ENCODE measurements around the gene BRICD5. TPM values are rescaled to one million over a fixed set of nuclear protein-coding genes. Genes with fewer than 3 reads are reported as not detected.
A peak's percentile ranks its signal among the peaks of the same experiment; 100 is the strongest.

The BRICD5 gene
- total and polyA plus RNA-seq, 2 of the 13 experiments (the other 11 are each of a cell fraction or from before 2014, with no cell fraction given), result 1.6 to 5.8 TPM

DNA sequence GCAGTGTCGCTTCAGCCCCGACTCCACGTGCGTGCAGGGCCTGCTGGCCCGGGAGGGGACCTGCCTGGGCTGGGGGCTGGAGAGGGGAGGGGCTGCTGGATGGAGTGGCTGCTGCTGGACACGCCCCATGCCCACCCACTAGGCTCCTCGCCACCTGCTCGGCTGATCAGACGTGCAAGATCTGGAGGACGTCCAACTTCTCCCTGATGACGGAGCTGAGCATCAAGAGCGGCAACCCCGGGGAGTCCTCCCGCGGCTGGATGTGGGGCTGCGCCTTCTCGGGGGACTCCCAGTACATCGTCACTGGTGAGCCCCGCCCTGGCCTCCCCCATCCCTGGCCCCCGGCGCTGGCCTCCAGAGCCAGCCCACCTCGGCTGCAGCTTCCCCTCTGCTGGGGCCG, 2.4 kb downstream of the BRICD5 start (continued):
- TF ChIP-seq, protein P1, sequence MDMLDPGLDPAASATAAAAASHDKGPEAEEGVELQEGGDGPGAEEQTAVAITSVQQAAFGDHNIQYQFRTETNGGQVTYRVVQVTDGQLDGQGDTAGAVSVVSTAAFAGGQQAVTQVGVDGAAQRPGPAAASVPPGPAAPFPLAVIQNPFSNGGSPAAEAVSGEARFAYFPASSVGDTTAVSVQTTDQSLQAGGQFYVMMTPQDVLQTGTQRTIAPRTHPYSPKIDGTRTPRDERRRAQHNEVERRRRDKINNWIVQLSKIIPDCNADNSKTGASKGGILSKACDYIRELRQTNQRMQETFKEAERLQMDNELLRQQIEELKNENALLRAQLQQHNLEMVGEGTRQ (IDR thresholded peaks at IDR 0.05; ENCODE audit: low read depth, low read length), result no peak
- TF ChIP-seq, protein P1 (CRISPR knock-in tag; IDR thresholded peaks at IDR 0.05; ENCODE audit: borderline replicate concordance), result no peak
- no peak for TF ChIP-seq ZNF253 (CRISPR knock-in tag; IDR thresholded peaks at IDR 0.05; ENCODE audit: borderline replicate concordance)

DNA sequence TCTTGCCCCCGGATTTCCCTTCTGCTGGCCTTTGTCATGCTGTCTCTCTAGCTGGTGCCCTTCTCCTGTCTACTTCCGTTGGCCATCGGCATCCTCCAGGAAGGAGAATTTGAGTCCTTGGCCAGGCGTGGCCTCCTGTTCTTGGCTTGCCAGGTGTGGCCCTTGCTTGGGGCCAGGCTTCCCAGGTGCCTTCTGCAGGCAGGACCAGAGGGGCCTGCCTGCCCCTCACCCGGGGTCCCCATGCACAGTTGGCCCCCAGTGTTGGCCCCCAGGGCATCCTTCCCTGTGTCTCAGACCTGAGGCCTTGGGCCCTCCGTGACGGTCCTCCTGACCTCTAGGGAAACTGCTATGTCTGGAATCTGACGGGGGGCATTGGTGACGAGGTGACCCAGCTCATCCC, 2.8 kb downstream of the BRICD5 start:
- in situ Hi-C loops (cut with HindIII; ENCODE audit: extremely low pct_ligation_motif_present, low pct_unique_long_range_greater_than_20kb), result no loop called here
- Histone ChIP-seq H3K9ac (ENCODE audit: insufficient read depth, low read depth, low read length) (no peak overlapping the region), H3K4me2 (ENCODE audit: low read depth, low read length) (no peak overlapping the region), H3K36me3 (replicated peaks in 1 of 2; ENCODE audit: control insufficient read depth in 1 of 2, insufficient read depth in 2 of 2, low read length in 2 of 2) (peaks cover 4 to 19% of the 10 kb centered on the region in 2 experiments; a peak in 4 of 5 replicates), H3K4me3 (replicated peaks in 1 of 3; ENCODE audit: insufficient read depth in 1 of 3, low read depth in 2 of 3, low read length in 3 of 3) (no peak overlapping the region), H3K27ac (ENCODE audit: extremely low read length, insufficient read depth, low read length) (no peak overlapping the region), H2AFZ (ENCODE audit: low read length) (no peak overlapping the region), H4K20me1 (ENCODE audit: insufficient read depth, low read length) (0 out of 2 replicates have a peak, but pooled peaks cover 2% of the 10 kb centered on the region), H3K27me3 (ENCODE audit: control insufficient read depth in 1 of 2, insufficient read depth in 2 of 2, low read length in 2 of 2) (no peaks in the 10 kb centered on the region), H3K9me3 (ENCODE audit: low read length) (no peaks in the 10 kb centered on the region), H3K4me1 (ENCODE audit: insufficient read depth, low read length) (peaks cover 53% of the 10 kb centered on the region), H3K79me2 (ENCODE audit: insufficient read depth, low read length) (peaks cover 12% of the 10 kb centered on the region)
- intact Hi-C loops (cut with micrococcal nuclease; ENCODE audit: unreplicated experiment), result no loop called here
- no peak for FAIRE-seq
- no peak for DNase-seq (ENCODE audit: low spot score)
- ChIA-PET CTCF (ENCODE audit: low intra/inter-chr PET ratio, low total read pairs) (no interaction called here), POLR2A (interaction anchor here (1.2 kb wide), 1 partner anchor 18 kb away, joined by 3 read pairs; no protein-coding TSS in a partner anchor)
- no TSS peak for BruUV-seq (replicated peaks)
- no peak for ATAC-seq
- WGBS (ENCODE audit: low lambda C conversion rate), result 92% methylated on average over 5 of the region's 9 CpGs
- TF ChIP-seq, protein P2, sequence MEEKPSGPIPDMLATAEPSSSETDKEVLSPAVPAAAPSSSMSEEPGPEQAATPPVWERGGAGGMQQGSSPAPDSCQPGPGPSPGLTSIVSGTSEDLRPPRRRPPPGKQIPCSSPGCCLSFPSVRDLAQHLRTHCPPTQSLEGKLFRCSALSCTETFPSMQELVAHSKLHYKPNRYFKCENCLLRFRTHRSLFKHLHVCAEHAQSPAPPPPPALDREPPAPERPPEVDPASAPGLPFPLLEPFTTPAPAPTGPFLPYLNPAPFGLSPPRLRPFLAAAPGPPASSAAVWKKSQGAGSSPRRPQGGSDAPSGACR (CRISPR knock-in tag; IDR thresholded peaks at IDR 0.05), result no peak
- no peak for TF ChIP-seq ZNF781 (CRISPR knock-in tag; IDR thresholded peaks at IDR 0.05; ENCODE audit: borderline replicate concordance, not compliant biosample characterization)
- TF ChIP-seq KAT8 (CRISPR knock-in tag; IDR thresholded peaks at IDR 0.05), result no peak
- TF ChIP-seq ZFX (CRISPR knock-in tag; IDR thresholded peaks at IDR 0.05; ENCODE audit: low read depth), result no peak
- TF ChIP-seq HNRNPLL (IDR thresholded peaks at IDR 0.05; ENCODE audit: low read depth, low read length, poor library complexity, severe bottlenecking), result peak; percentile 6
- TF ChIP-seq THAP11 (CRISPR knock-in tag; IDR thresholded peaks at IDR 0.05), result no peak
- no peak for TF ChIP-seq SNRNP70 (IDR thresholded peaks at IDR 0.05; ENCODE audit: low read depth, low read length)
- TF ChIP-seq FOXM1 (CRISPR knock-in tag; IDR thresholded peaks at IDR 0.05), result no peak
- TF ChIP-seq, protein P3, sequence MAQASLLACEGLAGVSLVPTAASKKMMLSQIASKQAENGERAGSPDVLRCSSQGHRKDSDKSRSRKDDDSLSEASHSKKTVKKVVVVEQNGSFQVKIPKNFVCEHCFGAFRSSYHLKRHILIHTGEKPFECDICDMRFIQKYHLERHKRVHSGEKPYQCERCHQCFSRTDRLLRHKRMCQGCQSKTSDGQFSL (CRISPR knock-in tag; IDR thresholded peaks at IDR 0.05), result no peak
- TF ChIP-seq ZNF816 (CRISPR knock-in tag; IDR thresholded peaks at IDR 0.05; ENCODE audit: borderline replicate concordance), result no peak
- TF ChIP-seq, protein P4, sequence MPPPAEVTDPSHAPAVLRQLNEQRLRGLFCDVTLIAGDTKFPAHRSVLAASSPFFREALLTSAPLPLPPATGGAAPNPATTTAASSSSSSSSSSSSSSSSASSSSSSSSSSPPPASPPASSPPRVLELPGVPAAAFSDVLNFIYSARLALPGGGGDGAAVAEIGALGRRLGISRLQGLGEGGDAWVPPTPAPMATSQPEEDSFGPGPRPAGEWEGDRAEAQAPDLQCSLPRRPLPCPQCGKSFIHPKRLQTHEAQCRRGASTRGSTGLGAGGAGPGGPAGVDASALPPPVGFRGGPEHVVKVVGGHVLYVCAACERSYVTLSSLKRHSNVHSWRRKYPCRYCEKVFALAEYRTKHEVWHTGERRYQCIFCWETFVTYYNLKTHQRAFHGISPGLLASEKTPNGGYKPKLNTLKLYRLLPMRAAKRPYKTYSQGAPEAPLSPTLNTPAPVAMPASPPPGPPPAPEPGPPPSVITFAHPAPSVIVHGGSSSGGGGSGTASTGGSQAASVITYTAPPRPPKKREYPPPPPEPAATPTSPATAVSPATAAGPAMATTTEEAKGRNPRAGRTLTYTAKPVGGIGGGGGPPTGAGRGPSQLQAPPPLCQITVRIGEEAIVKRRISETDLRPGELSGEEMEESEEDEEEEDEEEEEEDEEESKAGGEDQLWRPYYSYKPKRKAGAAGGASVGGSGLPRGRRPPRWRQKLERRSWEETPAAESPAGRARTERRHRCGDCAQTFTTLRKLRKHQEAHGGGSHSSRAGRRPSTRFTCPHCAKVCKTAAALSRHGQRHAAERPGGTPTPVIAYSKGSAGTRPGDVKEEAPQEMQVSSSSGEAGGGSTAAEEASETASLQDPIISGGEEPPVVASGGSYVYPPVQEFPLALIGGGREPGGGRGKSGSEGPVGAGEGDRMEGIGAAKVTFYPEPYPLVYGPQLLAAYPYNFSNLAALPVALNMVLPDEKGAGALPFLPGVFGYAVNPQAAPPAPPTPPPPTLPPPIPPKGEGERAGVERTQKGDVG (CRISPR knock-in tag; IDR thresholded peaks at IDR 0.05; ENCODE audit: borderline replicate concordance), result no peak
- no peak for TF ChIP-seq ZNF547 (CRISPR knock-in tag; IDR thresholded peaks at IDR 0.05)
- 0 out of 4 replicates have a peak, but pooled peaks of 1 of the 2 experiments have one; percentile 27 for TF ChIP-seq POLR2A (IDR thresholded peaks at IDR 0.05; ENCODE audit: insufficient read depth in 1 of 2, low read depth in 2 of 2, low read length in 2 of 2)
- no peak for TF ChIP-seq ZNF10 (CRISPR knock-in tag; IDR thresholded peaks at IDR 0.05; ENCODE audit: borderline replicate concordance, low read depth)
- TF ChIP-seq KDM6A (CRISPR knock-in tag; IDR thresholded peaks at IDR 0.05; ENCODE audit: low read depth), result no peak
